Nephron (organoid): Measurements from ENCODE around the gene ZNF473.

Experiments used
- H3K27ac Mint-ChIP-seq, 3 experiments: 2 replicates each; pipeline ENCODE4 v1.8.0; 2020; ENCODE audit warnings: mixed read lengths in 3 of 3, mild to moderate bottlenecking in 2 of 3, moderate library complexity in 1 of 3
- H3K27me3 Mint-ChIP-seq: 2 replicates; pipeline ENCODE4 v1.8.0; 2021; ENCODE audit warnings: low read depth, mild to moderate bottlenecking, moderate library complexity, mixed read lengths
- H3K36me3 Mint-ChIP-seq: 2 replicates; pipeline ENCODE4 v1.8.0; 2020; ENCODE audit warnings: low read depth, mixed read lengths
- H3K4me1 Mint-ChIP-seq: 2 replicates; pipeline ENCODE4 v1.8.0; 2020; ENCODE audit warnings: mixed read lengths
- H3K4me3 Mint-ChIP-seq, 3 experiments: 2 replicates each; pipeline ENCODE4 v1.8.0; 2020; ENCODE audit warnings: mild to moderate bottlenecking in 3 of 3, mixed read lengths in 3 of 3, moderate library complexity in 2 of 3
- H3K9me3 Mint-ChIP-seq: 2 replicates; pipeline ENCODE4 v1.8.0; 2020; ENCODE audit warnings: mixed read lengths
- CTCF ChIP-seq, 3 experiments: fragments of 200-600 bp; sonication (generic); IDR thresholded peaks; one replicate each; pipeline ENCODE4 v1.5.0; 2021; ENCODE audit warnings: antibody characterized with exemption in 3 of 3; ENCODE audit not compliant: unreplicated experiment in 3 of 3

ZNF473 gene

GRCh38 chr19:49981603-49982593 lies 43.9 kb upstream of the ZNF473 start:
- H3K27me3 Mint-ChIP-seq = no peaks in the 10 kb centered on the region
- no peaks in the 10 kb centered on the region for H3K9me3 Mint-ChIP-seq
- H3K4me3 Mint-ChIP-seq = no peak overlapping the region
- H3K27ac Mint-ChIP-seq = no peak overlapping the region
- H3K4me1 Mint-ChIP-seq = no peaks in the 10 kb centered on the region
- TF ChIP-seq CTCF (IDR thresholded peaks at IDR 0.05; ENCODE audit: unreplicated experiment in 3 of 3) = no peak
- peaks cover 24% of the 10 kb centered on the region for H3K36me3 Mint-ChIP-seq

- Mint-ChIP-seq H3K4me3 (no peak overlapping the region), H3K36me3 (peaks cover 34% of the 10 kb centered on the region), H3K27me3 (no peaks in the 10 kb centered on the region), H3K9me3 (no peaks in the 10 kb centered on the region), H3K27ac (no peak overlapping the region), H3K4me1 (no peaks in the 10 kb centered on the region)
- TF ChIP-seq CTCF (IDR thresholded peaks at IDR 0.05; ENCODE audit: unreplicated experiment in 3 of 3) = peak; percentile 73 to 85 (median 77)
These were observed 42.1 kb upstream of the ZNF473 start for GRCh38 chr19:49983645-49984229.

GRCh38 chr19:49984491-49984890 lies 41.3 kb upstream of the ZNF473 start:
- Mint-ChIP-seq H3K36me3 (peaks cover 40% of the 10 kb centered on the region), H3K27me3 (peaks cover 2% of the 10 kb centered on the region), H3K27ac (no peak overlapping the region), H3K4me1 (no peaks in the 10 kb centered on the region), H3K4me3 (no peak overlapping the region), H3K9me3 (no peaks in the 10 kb centered on the region)
- no peak for TF ChIP-seq CTCF (IDR thresholded peaks at IDR 0.05; ENCODE audit: unreplicated experiment in 3 of 3)

GRCh38 chr19:49985871-49986270 lies 39.9 kb upstream of the ZNF473 start:
- Mint-ChIP-seq H3K9me3 (no peaks in the 10 kb centered on the region), H3K4me3 (no peak overlapping the region), H3K36me3 (peaks cover 40% of the 10 kb centered on the region), H3K27me3 (peaks cover 3% of the 10 kb centered on the region), H3K27ac (no peak overlapping the region), H3K4me1 (no peaks in the 10 kb centered on the region)
- no peak for TF ChIP-seq CTCF (IDR thresholded peaks at IDR 0.05; ENCODE audit: unreplicated experiment in 3 of 3)

GRCh38 chr19:49986354-49986753 lies 39.5 kb upstream of the ZNF473 start:
- no peak for TF ChIP-seq CTCF (IDR thresholded peaks at IDR 0.05; ENCODE audit: unreplicated experiment in 3 of 3)
- H3K27ac Mint-ChIP-seq = no peak overlapping the region
- peaks cover 43% of the 10 kb centered on the region for H3K36me3 Mint-ChIP-seq
- peaks cover 3% of the 10 kb centered on the region for H3K27me3 Mint-ChIP-seq
- H3K9me3 Mint-ChIP-seq = no peaks in the 10 kb centered on the region
- H3K4me3 Mint-ChIP-seq = no peak overlapping the region
- H3K4me1 Mint-ChIP-seq = no peaks in the 10 kb centered on the region
